ENCODE measurements around the gene PCOLCE2. TPM values are rescaled to one million over a fixed set of nuclear protein-coding genes. Genes with fewer than 3 reads are reported as not detected.
"Not testable (repeated sequence)": the region's sequence is repeated elsewhere in the genome, so short reads cannot be mapped to it uniquely, and the experiment has no call there.

The PCOLCE2 gene
- total RNA-seq, 4 donors from 2014 or later: 10.4 to 17.1 (median 12.8) TPM

DNA sequence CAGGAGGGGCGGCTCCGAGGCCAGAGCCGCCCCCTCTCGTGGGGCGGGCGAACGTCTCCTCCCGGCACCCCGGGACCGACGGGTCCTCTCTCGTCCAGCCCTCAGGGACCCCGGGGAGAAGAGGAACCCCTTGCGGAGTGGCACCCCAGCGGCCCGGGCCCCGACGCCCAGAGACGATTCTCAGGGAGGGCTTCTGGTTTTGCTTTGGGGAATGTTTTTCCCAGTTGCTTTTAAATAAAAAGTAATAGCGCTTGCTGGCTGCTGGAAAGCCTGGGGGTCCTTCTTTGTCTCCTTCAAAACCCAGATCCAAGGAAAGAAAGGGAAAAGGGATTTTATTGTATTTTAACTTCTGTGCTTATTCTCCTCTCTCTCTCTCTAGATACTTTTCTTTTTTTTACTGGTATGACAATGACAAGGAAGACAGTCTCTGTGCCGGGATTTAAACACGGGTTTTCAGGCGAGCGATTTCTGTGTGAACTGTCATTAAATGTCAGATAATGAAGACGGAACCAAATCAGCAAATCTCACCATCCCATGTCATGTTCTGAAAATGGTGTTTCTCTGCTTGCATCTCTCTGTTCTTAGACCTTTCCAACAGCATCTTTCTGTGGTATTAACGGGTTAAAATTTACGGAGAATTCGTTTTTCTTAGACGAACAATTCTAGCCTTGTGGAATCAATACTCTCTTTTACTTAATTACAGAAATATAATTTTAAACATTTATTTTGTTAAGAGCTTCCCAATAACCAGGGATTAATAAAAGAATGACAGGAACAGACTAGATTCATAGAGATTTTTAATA is 530 bp upstream of the PCOLCE2 start:
- 11 to 22% methylated on average over 15 to 23 of the region's 29 CpGs for WGBS, 2 donors
- no peak for DNase-seq (ENCODE audit: low spot score in 2 of 2)
- TF ChIP-seq, protein P1, sequence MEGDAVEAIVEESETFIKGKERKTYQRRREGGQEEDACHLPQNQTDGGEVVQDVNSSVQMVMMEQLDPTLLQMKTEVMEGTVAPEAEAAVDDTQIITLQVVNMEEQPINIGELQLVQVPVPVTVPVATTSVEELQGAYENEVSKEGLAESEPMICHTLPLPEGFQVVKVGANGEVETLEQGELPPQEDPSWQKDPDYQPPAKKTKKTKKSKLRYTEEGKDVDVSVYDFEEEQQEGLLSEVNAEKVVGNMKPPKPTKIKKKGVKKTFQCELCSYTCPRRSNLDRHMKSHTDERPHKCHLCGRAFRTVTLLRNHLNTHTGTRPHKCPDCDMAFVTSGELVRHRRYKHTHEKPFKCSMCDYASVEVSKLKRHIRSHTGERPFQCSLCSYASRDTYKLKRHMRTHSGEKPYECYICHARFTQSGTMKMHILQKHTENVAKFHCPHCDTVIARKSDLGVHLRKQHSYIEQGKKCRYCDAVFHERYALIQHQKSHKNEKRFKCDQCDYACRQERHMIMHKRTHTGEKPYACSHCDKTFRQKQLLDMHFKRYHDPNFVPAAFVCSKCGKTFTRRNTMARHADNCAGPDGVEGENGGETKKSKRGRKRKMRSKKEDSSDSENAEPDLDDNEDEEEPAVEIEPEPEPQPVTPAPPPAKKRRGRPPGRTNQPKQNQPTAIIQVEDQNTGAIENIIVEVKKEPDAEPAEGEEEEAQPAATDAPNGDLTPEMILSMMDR (IDR thresholded peaks at IDR 0.05): no peak
- TF ChIP-seq POLR2A (IDR thresholded peaks at IDR 0.05): no peak
- intact Hi-C loops (cut with DNase I; ENCODE audit: low total_unique reads): no loop called here
- peak overlapping the region; percentile 47 for H3K4me3 ChIP-seq (ENCODE audit: low read depth, poor library complexity, severe bottlenecking)

DNA sequence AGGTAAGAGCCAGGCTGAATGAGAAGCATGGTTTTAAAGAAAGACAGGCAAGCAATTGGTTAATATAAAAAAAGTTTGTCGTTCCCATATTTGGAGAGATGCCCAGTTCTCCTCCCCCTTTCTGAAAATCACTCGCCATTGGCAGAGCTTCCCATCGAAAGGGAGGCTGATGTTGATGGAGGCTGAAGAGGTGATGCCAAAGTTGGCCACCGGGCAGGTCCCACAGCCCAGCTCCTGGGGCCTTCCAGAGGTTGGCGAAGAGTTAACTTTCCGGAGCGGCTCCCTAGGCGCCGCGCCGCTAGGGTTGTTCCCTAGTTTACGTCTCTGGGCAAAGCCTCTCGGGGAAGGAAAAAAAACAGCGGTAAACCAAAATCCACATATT is 793 bp downstream of the PCOLCE2 start:
- peak overlapping the region; percentile 47 for H3K4me3 ChIP-seq (ENCODE audit: low read depth, poor library complexity, severe bottlenecking)
- no peak for DNase-seq (ENCODE audit: low spot score in 2 of 2)
- intact Hi-C loops (cut with DNase I; ENCODE audit: low total_unique reads): no loop called here
- TF ChIP-seq POLR2A (IDR thresholded peaks at IDR 0.05): no peak
- TF ChIP-seq, protein P1 (IDR thresholded peaks at IDR 0.05): no peak
- WGBS, 2 donors: 0 to 1% methylated on average over 14 of the region's 14 CpGs

DNA sequence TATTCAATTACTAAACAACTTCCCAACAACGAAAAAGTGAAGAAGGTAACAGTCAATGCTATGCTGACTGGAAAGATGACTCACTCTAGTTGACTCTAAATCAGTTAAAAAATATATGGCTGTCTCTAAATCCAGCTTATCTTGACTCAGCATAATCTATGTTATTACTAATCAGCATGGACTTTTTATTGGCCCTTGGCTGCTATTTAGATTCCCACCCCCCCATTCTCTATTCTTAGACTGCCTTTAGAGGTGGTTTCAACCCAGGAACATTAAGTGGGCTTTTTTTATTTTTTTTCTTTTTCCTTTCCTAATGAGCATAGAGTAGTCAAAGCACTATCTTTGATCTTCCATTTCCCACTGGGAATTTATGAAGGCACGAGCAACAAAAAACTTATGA is 1.9 kb downstream of the PCOLCE2 start:
- intact Hi-C loops (cut with DNase I; ENCODE audit: low total_unique reads): no loop called here
- TF ChIP-seq, protein P1 (IDR thresholded peaks at IDR 0.05): no peak
- no peak for TF ChIP-seq POLR2A (IDR thresholded peaks at IDR 0.05)
- DNase-seq (ENCODE audit: low spot score in 2 of 2): no peak
- no peak overlapping the region for H3K4me3 ChIP-seq (ENCODE audit: low read depth, poor library complexity, severe bottlenecking)
- WGBS, 2 donors: 30 to 39% methylated on average over 2 of the region's 2 CpGs

DNA sequence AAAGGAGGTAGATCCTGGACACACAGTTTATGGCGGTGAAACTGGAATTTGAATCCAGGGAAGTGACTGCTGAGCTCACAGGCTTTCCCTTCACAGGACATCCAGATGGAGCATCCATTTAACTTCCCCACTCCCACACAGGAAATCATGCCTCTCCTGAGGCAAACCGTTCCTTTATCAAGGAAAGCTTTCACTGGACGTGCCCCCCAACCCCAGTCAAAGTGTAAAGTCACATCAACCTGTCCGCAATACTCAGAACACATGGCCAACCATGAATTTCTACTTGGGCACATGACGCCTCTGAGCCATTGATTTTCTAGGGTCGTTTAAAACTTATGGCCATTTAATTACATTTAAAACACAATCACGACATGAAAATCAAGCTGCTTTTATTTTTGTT is 2.9 kb downstream of the PCOLCE2 start:
- TF ChIP-seq, protein P1 (IDR thresholded peaks at IDR 0.05): no peak
- intact Hi-C loops (cut with DNase I; ENCODE audit: low total_unique reads): no loop called here
- H3K4me3 ChIP-seq (ENCODE audit: low read depth, poor library complexity, severe bottlenecking): no peak overlapping the region
- DNase-seq (ENCODE audit: low spot score in 2 of 2): no peak
- WGBS, 2 donors: 77 to 90% methylated on average over 7 of the region's 7 CpGs

DNA sequence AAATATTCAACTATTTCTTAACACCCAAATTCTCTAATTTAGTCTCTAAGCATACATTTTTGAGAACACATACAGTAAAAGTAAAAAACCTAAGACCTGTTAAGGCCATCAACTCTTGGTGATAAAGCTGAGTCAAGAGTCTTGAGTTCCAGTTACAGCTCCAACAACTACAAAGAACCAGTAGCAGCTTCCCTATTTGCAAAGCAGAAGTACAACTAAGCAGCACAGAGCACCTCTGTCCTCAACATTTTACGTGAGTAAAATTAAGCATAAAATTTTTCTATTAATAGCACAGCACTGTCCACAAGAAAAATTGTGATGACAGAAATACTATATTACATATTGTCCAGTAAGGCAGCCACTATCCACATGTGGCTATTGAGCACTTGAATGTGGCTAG is 4.4 kb downstream of the PCOLCE2 start:
- TF ChIP-seq, protein P1 (IDR thresholded peaks at IDR 0.05): no peak
- no peak for TF ChIP-seq POLR2A (IDR thresholded peaks at IDR 0.05)
- intact Hi-C loops (cut with DNase I; ENCODE audit: low total_unique reads): no loop called here
- no peak overlapping the region for H3K4me3 ChIP-seq (ENCODE audit: low read depth, poor library complexity, severe bottlenecking)
- 71 to 79% methylated on average over 1 of the region's 1 CpG for WGBS, 2 donors
- no peak for DNase-seq (ENCODE audit: low spot score in 2 of 2)

DNA sequence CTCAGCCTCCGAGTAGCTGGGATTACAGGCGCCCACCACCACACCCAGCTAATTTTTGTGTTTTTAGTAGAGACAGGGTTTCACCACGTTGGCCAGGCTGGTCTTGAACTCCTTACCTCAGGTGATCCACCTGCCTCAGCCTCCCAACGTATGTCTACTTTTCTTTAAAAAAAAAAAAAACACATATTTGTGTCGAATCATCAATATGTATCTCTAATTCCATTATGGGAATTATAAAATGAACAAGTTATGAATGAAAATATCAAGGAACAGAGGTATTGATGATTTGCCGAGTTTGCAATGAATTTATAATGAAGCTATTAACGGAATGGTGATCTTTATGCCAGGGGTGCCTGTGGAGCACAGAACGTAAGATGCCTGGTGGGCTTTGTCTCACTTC is 5.3 kb downstream of the PCOLCE2 start:
- intact Hi-C loops (cut with DNase I; ENCODE audit: low total_unique reads); H3K4me3 ChIP-seq (ENCODE audit: low read depth, poor library complexity, severe bottlenecking); DNase-seq (ENCODE audit: low spot score in 2 of 2): not testable (repeated sequence)
- WGBS, 2 donors: 79 to 80% methylated on average over 8 of the region's 8 CpGs
